HEK293 (cell line): ENCODE measurements around the gene EDARADD.

Experiments
- CTCF ChIA-PET: fragments of 350-600 bp; formaldehyde crosslinking; extraction: SDS; loops from one replicate; lab custom pipeline; 2021; ENCODE audit warnings: antibody characterized with exemption; lab: Yijun Ruan, JAX
- POLR2A ChIA-PET: fragments of 300-600 bp; formaldehyde crosslinking; extraction: SDS; loops from one replicate; lab custom pipeline; 2020; ENCODE audit warnings: antibody characterized with exemption, inconsistent platforms; lab: Yijun Ruan, JAX
- H3K27ac ChIP-seq: fragments of 200-500 bp; sonication (Bioruptor generic); 2 replicates; pipeline ENCODE4 v1.5.1; 2014; ENCODE audit warnings: low read depth, low read length, control low read depth, inconsistent platforms; ENCODE audit errors: extremely low read depth
- H3K36me3 ChIP-seq, 2 experiments: fragments of 200-500 bp in 1 of 2; sonication (Bioruptor generic) in 1 of 2; 1 replicate in 1 of 2; 2 replicates in 1 of 2; pipeline ENCODE4 v1.5.1; 2014 to 2017; ENCODE audit warnings: inconsistent platforms in 2 of 2, low read length in 2 of 2; ENCODE audit not compliant: control insufficient read depth in 2 of 2, insufficient read depth in 1 of 2
- H3K4me1 ChIP-seq: fragments of 200-500 bp; sonication (Bioruptor generic); 2 replicates; pipeline ENCODE4 v1.5.1; 2014; ENCODE audit warnings: mild to moderate bottlenecking, low read length, inconsistent platforms; ENCODE audit not compliant: control insufficient read depth, insufficient read depth
- H3K4me3 ChIP-seq: 2 replicates; pipeline ENCODE4 v1.5.1; 2011; ENCODE audit warnings: low read depth, mild to moderate bottlenecking, control low read depth, low read length, moderate library complexity
- H3K9me3 ChIP-seq: fragments of 200-500 bp; sonication (Bioruptor generic); 2 replicates; pipeline ENCODE4 v1.5.1; 2014; ENCODE audit warnings: low read depth, low read length, inconsistent platforms; ENCODE audit not compliant: control insufficient read depth, insufficient read depth
- FEZF1 ChIP-seq: fragments of 450-650 bp; formaldehyde crosslinking; IDR thresholded peaks from 2 replicates; pipeline ENCODE4 v1.5.1; 2016; ENCODE audit warnings: missing biosample characterization, missing genetic modification characterization
- GLI4 ChIP-seq: fragments of 450-650 bp; formaldehyde crosslinking; IDR thresholded peaks from 2 replicates; pipeline ENCODE4 v1.5.1; 2016; ENCODE audit warnings: missing biosample characterization, missing genetic modification characterization
- GLIS2 ChIP-seq: fragments of 450-650 bp; formaldehyde crosslinking; IDR thresholded peaks from 2 replicates; pipeline ENCODE4 v1.5.1; 2016; ENCODE audit warnings: missing biosample characterization, missing genetic modification characterization
- KLF10 ChIP-seq: fragments of 450-650 bp; IDR thresholded peaks from 2 replicates; pipeline ENCODE4 v1.5.1; 2018; ENCODE audit warnings: missing biosample characterization, mild to moderate bottlenecking, missing genetic modification characterization
- MZF1 ChIP-seq: fragments of 450-650 bp; formaldehyde crosslinking; IDR thresholded peaks from 2 replicates; pipeline ENCODE4 v1.5.1; 2017; ENCODE audit warnings: missing biosample characterization, missing genetic modification characterization, borderline replicate concordance
- SALL2 ChIP-seq: fragments of 450-650 bp; formaldehyde crosslinking; IDR thresholded peaks from 2 replicates; pipeline ENCODE4 v1.5.0; 2017; ENCODE audit warnings: missing biosample characterization, mild to moderate bottlenecking, missing genetic modification characterization, borderline replicate concordance
- SCRT2 ChIP-seq: fragments of 450-650 bp; formaldehyde crosslinking; IDR thresholded peaks from 2 replicates; pipeline ENCODE4 v1.5.1; 2016; ENCODE audit warnings: missing biosample characterization, missing genetic modification characterization
- TCF7L2 ChIP-seq: IDR thresholded peaks from 2 replicates; pipeline ENCODE4 v1.6.1; 2011; ENCODE audit warnings: low read depth, mild to moderate bottlenecking, inconsistent platforms, low read length, moderate library complexity, borderline replicate concordance
- YY2 ChIP-seq: fragments of 450-650 bp; formaldehyde crosslinking; IDR thresholded peaks from 2 replicates; pipeline ENCODE4 v1.5.1; 2016; ENCODE audit warnings: missing biosample characterization, missing genetic modification characterization
- ZBTB17 ChIP-seq: fragments of 450-650 bp; formaldehyde crosslinking; IDR thresholded peaks from 2 replicates; pipeline ENCODE4 v1.5.1; 2016; ENCODE audit warnings: missing biosample characterization, missing genetic modification characterization
- ZBTB44 ChIP-seq: fragments of 450-650 bp; IDR thresholded peaks from 2 replicates; pipeline ENCODE4 v1.5.1; 2018; ENCODE audit warnings: missing biosample characterization, mild to moderate bottlenecking, missing genetic modification characterization
- ZBTB49 ChIP-seq: fragments of 450-650 bp; formaldehyde crosslinking; IDR thresholded peaks from 2 replicates; pipeline ENCODE4 v1.5.1; 2016; ENCODE audit warnings: missing biosample characterization, missing genetic modification characterization, low read depth
- ZFP41 ChIP-seq: fragments of 450-650 bp; formaldehyde crosslinking; IDR thresholded peaks from 2 replicates; pipeline ENCODE4 v1.5.1; 2016; ENCODE audit warnings: missing biosample characterization, missing genetic modification characterization, borderline replicate concordance
- ZNF112 ChIP-seq: fragments of 450-650 bp; formaldehyde crosslinking; IDR thresholded peaks from 2 replicates; pipeline ENCODE4 v1.5.0; 2017; ENCODE audit warnings: missing biosample characterization, missing genetic modification characterization
- ZNF155 ChIP-seq: fragments of 450-650 bp; formaldehyde crosslinking; IDR thresholded peaks from 2 replicates; pipeline ENCODE4 v1.5.1; 2016; ENCODE audit warnings: missing biosample characterization, missing genetic modification characterization
- ZNF223 ChIP-seq: fragments of 450-650 bp; formaldehyde crosslinking; IDR thresholded peaks from 2 replicates; pipeline ENCODE4 v1.5.1; 2016; ENCODE audit warnings: missing biosample characterization, missing genetic modification characterization
- ZNF24 ChIP-seq: fragments of 450-650 bp; formaldehyde crosslinking; IDR thresholded peaks from 2 replicates; pipeline ENCODE4 v1.5.1; 2016; ENCODE audit warnings: missing biosample characterization, missing genetic modification characterization
- ZNF280C ChIP-seq: fragments of 450-650 bp; formaldehyde crosslinking; IDR thresholded peaks from 2 replicates; pipeline ENCODE4 v1.5.1; 2016; ENCODE audit warnings: missing biosample characterization, missing genetic modification characterization
- ZNF324 ChIP-seq: fragments of 450-650 bp; formaldehyde crosslinking; IDR thresholded peaks from 2 replicates; pipeline ENCODE4 v1.5.1; 2016; ENCODE audit warnings: missing biosample characterization, missing genetic modification characterization
- ZNF37A ChIP-seq: fragments of 450-650 bp; IDR thresholded peaks from 2 replicates; pipeline ENCODE4 v1.5.1; 2018; ENCODE audit warnings: missing biosample characterization, missing genetic modification characterization
- ZNF48 ChIP-seq: fragments of 450-650 bp; formaldehyde crosslinking; IDR thresholded peaks from 2 replicates; pipeline ENCODE4 v1.5.1; 2016; ENCODE audit warnings: missing biosample characterization, missing genetic modification characterization
- ZNF530 ChIP-seq: fragments of 450-650 bp; formaldehyde crosslinking; IDR thresholded peaks from 2 replicates; pipeline ENCODE4 v1.5.1; 2016; ENCODE audit warnings: low read depth, missing biosample characterization, missing genetic modification characterization
- ZNF596 ChIP-seq: fragments of 450-650 bp; IDR thresholded peaks from 2 replicates; pipeline ENCODE4 v1.5.0; 2018; ENCODE audit warnings: missing biosample characterization, mild to moderate bottlenecking, missing genetic modification characterization, moderate library complexity
- ZNF610 ChIP-seq: fragments of 450-650 bp; formaldehyde crosslinking; IDR thresholded peaks from 2 replicates; pipeline ENCODE4 v1.5.1; 2016; ENCODE audit warnings: missing biosample characterization, missing genetic modification characterization, borderline replicate concordance
- ZNF623 ChIP-seq: fragments of 450-650 bp; formaldehyde crosslinking; IDR thresholded peaks from 2 replicates; pipeline ENCODE4 v1.5.1; 2016; ENCODE audit warnings: missing biosample characterization, missing genetic modification characterization
- ZNF624 ChIP-seq: fragments of 450-650 bp; formaldehyde crosslinking; IDR thresholded peaks from 2 replicates; pipeline ENCODE4 v1.5.1; 2017; ENCODE audit warnings: missing biosample characterization, missing genetic modification characterization
- ZNF626 ChIP-seq: fragments of 450-650 bp; sonication (Bioruptor Pico); formaldehyde crosslinking; IDR thresholded peaks from 2 replicates; pipeline ENCODE4 v1.5.1; 2018; ENCODE audit warnings: missing biosample characterization, missing genetic modification characterization, inconsistent platforms
- ZNF629 ChIP-seq: fragments of 450-650 bp; formaldehyde crosslinking; IDR thresholded peaks from 2 replicates; pipeline ENCODE4 v1.5.1; 2017; ENCODE audit warnings: missing biosample characterization, missing genetic modification characterization
- ZNF670 ChIP-seq: fragments of 450-650 bp; formaldehyde crosslinking; IDR thresholded peaks from 2 replicates; pipeline ENCODE4 v1.5.1; 2016; ENCODE audit warnings: missing biosample characterization, missing genetic modification characterization, low read depth
- ZNF704 ChIP-seq: fragments of 450-650 bp; formaldehyde crosslinking; IDR thresholded peaks from 2 replicates; pipeline ENCODE4 v1.5.1; 2016; ENCODE audit warnings: missing biosample characterization, missing genetic modification characterization
- ZNF837 ChIP-seq: fragments of 450-650 bp; formaldehyde crosslinking; IDR thresholded peaks from 2 replicates; pipeline ENCODE4 v1.5.1; 2016; ENCODE audit warnings: missing biosample characterization, missing genetic modification characterization
- ZNF843 ChIP-seq: fragments of 450-650 bp; formaldehyde crosslinking; IDR thresholded peaks from 2 replicates; pipeline ENCODE4 v1.5.1; 2016; ENCODE audit warnings: missing biosample characterization, missing genetic modification characterization

The EDARADD gene

GRCh38 chr1:236472850-236473788, 79.0 kb downstream of the EDARADD start:
- no peaks in the 10 kb centered on the region; a peak in 1 of 3 replicates for H3K36me3 ChIP-seq
- POLR2A ChIA-PET = interaction anchor here (0.5 kb wide), 1 partner anchor 65 kb away, joined by 8 read pairs; no protein-coding TSS in a partner anchor
- H3K4me3 ChIP-seq = no peak overlapping the region
- CTCF ChIA-PET = interaction anchor here (0.8 to 2.4 kb wide), 4 partner anchors 18 to 347 kb away, joined by 3 to 15 read pairs (median 4); no protein-coding TSS in a partner anchor
- peaks cover 21% of the 10 kb centered on the region for H3K4me1 ChIP-seq
- H3K27ac ChIP-seq = no peak overlapping the region; the same call in 1 of the 2 replicates
- no peaks in the 10 kb centered on the region for H3K9me3 ChIP-seq
- no peak for TF ChIP-seq ZNF670
- no peak for TF ChIP-seq ZNF704
- no peak for TF ChIP-seq ZNF530 (tag by site-specific recombination)
- no peak for TF ChIP-seq TCF7L2
- TF ChIP-seq ZNF37A (tag by site-specific recombination) = no peak
- no peak for TF ChIP-seq ZBTB49 (tag by site-specific recombination)
- no peak for TF ChIP-seq ZNF837
- no peak for TF ChIP-seq ZNF596
- no peak for TF ChIP-seq GLIS2 (tag by site-specific recombination)
- TF ChIP-seq YY2 (tag by site-specific recombination) = no peak
- TF ChIP-seq ZNF223 (tag by site-specific recombination) = no peak
- TF ChIP-seq ZNF48 = no peak
- TF ChIP-seq ZNF24 (tag by site-specific recombination) = no peak
- no peak for TF ChIP-seq SCRT2 (tag by site-specific recombination)
- no peak for TF ChIP-seq ZNF843 (tag by site-specific recombination)
- no peak for TF ChIP-seq GLI4
- TF ChIP-seq ZNF626 = no peak
- TF ChIP-seq ZFP41 (tag by site-specific recombination) = no peak
- TF ChIP-seq KLF10 (tag by site-specific recombination) = no peak
- no peak for TF ChIP-seq ZNF624 (tag by site-specific recombination)
- TF ChIP-seq ZNF623 (tag by site-specific recombination) = peak; percentile 58
- TF ChIP-seq ZNF112 = no peak
- TF ChIP-seq SALL2 = no peak
- no peak for TF ChIP-seq ZNF324 (tag by site-specific recombination)
- no peak for TF ChIP-seq ZNF280C (tag by site-specific recombination)
- no peak for TF ChIP-seq MZF1 (tag by site-specific recombination)
- TF ChIP-seq FEZF1 (tag by site-specific recombination) = peak; percentile 18; the same call in 1 of the 2 replicates
- TF ChIP-seq ZBTB17 (tag by site-specific recombination) = no peak
- TF ChIP-seq ZNF610 (tag by site-specific recombination) = no peak
- TF ChIP-seq ZNF629 = no peak
- no peak for TF ChIP-seq ZBTB44 (tag by site-specific recombination)
- no peak for TF ChIP-seq ZNF155 (tag by site-specific recombination)
